Tibial artery (tissue), 4 donors: ENCODE data around the gene PLXNA2.

Experiments used
- DNase-seq, 2 donors: peaks; one replicate each; pipeline ENCODE4 v3.0.0-alpha.2; 2019
- H3K27ac ChIP-seq, 2 donors: fragments of 200-600 bp; sonication (generic) in 1 of 2; 1 replicate in 1 of 2; 2 replicates in 1 of 2; pipeline ENCODE4 v1.5.1; 2018 to 2019; ENCODE audit warnings: mild to moderate bottlenecking in 1 of 2
- H3K27me3 ChIP-seq, 2 donors: fragments of 200-600 bp; sonication (generic) in 1 of 2; one replicate each; pipeline versions ENCODE4 v1.5.1 to v1.6.0; 2016 to 2019
- H3K36me3 ChIP-seq, 3 donors: fragments of 200-600 bp; sonication (generic) in 2 of 3; one replicate each; pipeline ENCODE4 v1.5.1; 2016 to 2019; ENCODE audit warnings: mild to moderate bottlenecking in 2 of 3
- H3K4me1 ChIP-seq, 4 donors: fragments of 200-600 bp; sonication (generic) in 2 of 4; 1 replicate in 3 of 4; 2 replicates in 1 of 4; pipeline ENCODE4 v1.5.1; 2016 to 2019
- H3K4me3 ChIP-seq, 2 donors: fragments of 200-600 bp; sonication (generic) in 1 of 2; 1 replicate in 1 of 2; 2 replicates in 1 of 2; pipeline ENCODE4 v1.5.1; 2018 to 2019; ENCODE audit warnings: mild to moderate bottlenecking in 2 of 2
- H3K9me3 ChIP-seq, 3 donors: fragments of 200-600 bp; sonication (generic) in 1 of 3; one replicate each; pipeline ENCODE4 v1.5.1; 2016 to 2019
- CTCF ChIP-seq, 2 experiments: fragments of 200-600 bp in 1 of 2; fragments of 450-650 bp in 1 of 2; IDR thresholded peaks; one replicate each; pipeline ENCODE4 v1.5.1; 2017 to 2019; ENCODE audit warnings: antibody characterized with exemption in 2 of 2, mild to moderate bottlenecking in 1 of 2, moderate library complexity in 1 of 2
- intact Hi-C: fragments of 100-400 bp; cut with DNase I; formaldehyde crosslinking; loops from one replicate; pipeline ENCODE4 v1.15.0; 2023; ENCODE audit warnings: low total_unique reads

The PLXNA2 gene

GRCh38 chr1:208216806-208217205, 27.4 kb downstream of the PLXNA2 start:
- H3K4me3 ChIP-seq: no peak overlapping the region
- H3K27ac ChIP-seq: peak overlapping the region; percentile 79 to 82
- peaks cover 20 to 32% (median 32%) of the 10 kb centered on the region in 3 donors for H3K36me3 ChIP-seq
- intact Hi-C loops: no loop called here
- no peak for TF ChIP-seq CTCF (IDR thresholded peaks at IDR 0.05)
- H3K9me3 ChIP-seq: no peaks in the 10 kb centered on the region
- no peaks in the 10 kb centered on the region for H3K27me3 ChIP-seq
- no peak for DNase-seq
- peaks cover 0 to 77% (median 54%) of the 10 kb centered on the region in 4 donors for H3K4me1 ChIP-seq

GRCh38 chr1:208216062-208216461, 28.1 kb downstream of the PLXNA2 start:
- peaks cover 20 to 32% (median 32%) of the 10 kb centered on the region in 3 donors for H3K36me3 ChIP-seq
- no peaks in the 10 kb centered on the region for H3K9me3 ChIP-seq
- DNase-seq: no peak
- no peaks in the 10 kb centered on the region for H3K27me3 ChIP-seq
- TF ChIP-seq CTCF (IDR thresholded peaks at IDR 0.05): no peak
- H3K4me3 ChIP-seq: no peak overlapping the region
- H3K4me1 ChIP-seq: peaks cover 0 to 73% (median 52%) of the 10 kb centered on the region in 4 donors
- intact Hi-C loops: no loop called here
- H3K27ac ChIP-seq: peak overlapping the region; percentile 79 to 82

GRCh38 chr1:208215393-208215792, 28.8 kb downstream of the PLXNA2 start:
- intact Hi-C loops: no loop called here
- Histone ChIP-seq H3K4me3 (no peak overlapping the region), H3K27me3 (no peaks in the 10 kb centered on the region), H3K36me3 (peaks cover 20 to 32% (median 32%) of the 10 kb centered on the region in 3 donors), H3K27ac (no peak overlapping the region), H3K9me3 (no peaks in the 10 kb centered on the region), H3K4me1 (peaks cover 0 to 67% (median 47%) of the 10 kb centered on the region in 4 donors)
- no peak for TF ChIP-seq CTCF (IDR thresholded peaks at IDR 0.05)
- no peak for DNase-seq

- DNase-seq: no peak
- H3K4me3 ChIP-seq: no peak overlapping the region
- peaks cover 0 to 60% (median 40%) of the 10 kb centered on the region in 4 donors for H3K4me1 ChIP-seq
- intact Hi-C loops: no loop called here
- H3K36me3 ChIP-seq: peaks cover 20 to 32% (median 32%) of the 10 kb centered on the region in 3 donors
- TF ChIP-seq CTCF (IDR thresholded peaks at IDR 0.05): no peak
- no peaks in the 10 kb centered on the region for H3K9me3 ChIP-seq
- no peak overlapping the region for H3K27ac ChIP-seq
- H3K27me3 ChIP-seq: no peaks in the 10 kb centered on the region
These were observed 30.4 kb downstream of the PLXNA2 start for GRCh38 chr1:208213786-208214185.

- H3K4me1 ChIP-seq: peaks cover 0 to 60% (median 40%) of the 10 kb centered on the region in 4 donors
- intact Hi-C loops: no loop called here
- no peak for DNase-seq
- no peak overlapping the region for H3K4me3 ChIP-seq
- no peak overlapping the region for H3K27ac ChIP-seq
- H3K36me3 ChIP-seq: peaks cover 20 to 32% (median 32%) of the 10 kb centered on the region in 3 donors
- no peak for TF ChIP-seq CTCF (IDR thresholded peaks at IDR 0.05)
- no peaks in the 10 kb centered on the region for H3K27me3 ChIP-seq
- no peaks in the 10 kb centered on the region for H3K9me3 ChIP-seq
These were observed 31.3 kb downstream of the PLXNA2 start for GRCh38 chr1:208212893-208213292.
